ENCODE results near the gene BRSK1. TPM values are rescaled to one million over a fixed set of nuclear protein-coding genes. Genes with fewer than 3 reads are reported as not detected.

BRSK1 gene
- total and polyA plus RNA-seq, 2 of the 13 experiments (the other 11 are each of a cell fraction or from before 2014, with no cell fraction given) = 0.18 to 1.2 TPM

DNA sequence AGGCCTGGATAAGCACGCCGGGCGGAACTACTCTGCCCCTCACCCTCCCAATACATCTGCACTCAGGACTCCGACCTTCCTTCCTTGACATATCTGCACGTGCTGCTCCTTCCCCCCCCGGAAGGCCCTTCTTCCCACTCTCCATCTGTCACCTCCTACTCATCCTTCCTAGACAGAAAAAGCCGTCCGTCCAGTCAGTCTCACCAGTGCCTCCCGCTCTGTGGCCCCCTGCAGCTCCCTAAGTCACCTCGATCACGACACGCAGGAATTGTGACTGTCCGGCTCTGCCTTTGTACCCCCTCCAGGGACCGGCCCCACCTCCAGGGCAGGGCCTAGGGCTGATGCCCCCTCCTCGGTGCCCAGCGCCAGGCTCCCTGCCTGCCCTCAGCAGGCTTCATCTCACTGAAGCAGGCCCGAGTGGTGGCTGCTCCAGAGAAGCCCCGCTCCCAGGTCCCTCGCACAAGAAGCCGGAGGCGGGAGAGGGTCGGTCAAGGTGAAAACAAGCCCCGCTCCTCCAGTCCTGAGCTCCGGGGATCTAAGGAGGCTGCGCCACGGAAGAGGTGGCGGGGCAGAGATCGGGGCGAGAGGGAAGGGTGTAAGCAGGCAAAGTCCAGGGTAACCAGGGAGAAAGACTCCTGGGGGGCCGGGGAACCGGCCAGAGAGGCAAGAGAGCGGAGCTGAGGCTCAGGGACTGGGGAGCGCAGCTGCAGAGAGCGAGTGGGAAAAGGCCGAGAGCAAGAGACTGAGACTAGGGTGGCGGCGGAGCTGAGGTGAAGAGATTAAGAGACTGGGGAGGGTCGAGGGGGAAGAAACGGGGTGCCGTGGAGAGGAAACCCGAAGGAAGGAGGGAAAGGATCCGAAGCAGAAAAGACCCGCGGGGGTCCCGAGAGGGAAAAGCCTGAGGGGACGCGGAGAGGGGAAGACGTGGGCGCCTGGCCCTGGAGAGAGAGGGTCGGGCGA, 26.1 kb upstream of the BRSK1 start (continued):
- TF ChIP-seq, protein P1, sequence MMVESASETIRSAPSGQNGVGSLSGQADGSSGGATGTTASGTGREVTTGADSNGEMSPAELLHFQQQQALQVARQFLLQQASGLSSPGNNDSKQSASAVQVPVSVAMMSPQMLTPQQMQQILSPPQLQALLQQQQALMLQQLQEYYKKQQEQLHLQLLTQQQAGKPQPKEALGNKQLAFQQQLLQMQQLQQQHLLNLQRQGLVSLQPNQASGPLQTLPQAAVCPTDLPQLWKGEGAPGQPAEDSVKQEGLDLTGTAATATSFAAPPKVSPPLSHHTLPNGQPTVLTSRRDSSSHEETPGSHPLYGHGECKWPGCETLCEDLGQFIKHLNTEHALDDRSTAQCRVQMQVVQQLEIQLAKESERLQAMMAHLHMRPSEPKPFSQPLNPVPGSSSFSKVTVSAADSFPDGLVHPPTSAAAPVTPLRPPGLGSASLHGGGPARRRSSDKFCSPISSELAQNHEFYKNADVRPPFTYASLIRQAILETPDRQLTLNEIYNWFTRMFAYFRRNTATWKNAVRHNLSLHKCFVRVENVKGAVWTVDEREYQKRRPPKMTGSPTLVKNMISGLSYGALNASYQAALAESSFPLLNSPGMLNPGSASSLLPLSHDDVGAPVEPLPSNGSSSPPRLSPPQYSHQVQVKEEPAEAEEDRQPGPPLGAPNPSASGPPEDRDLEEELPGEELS (CRISPR knock-in tag; IDR thresholded peaks at IDR 0.05) = no peak
- TF ChIP-seq BRD4 (CRISPR knock-in tag; IDR thresholded peaks at IDR 0.05) (no peak), YEATS2 (CRISPR knock-in tag; IDR thresholded peaks at IDR 0.05; ENCODE audit: borderline replicate concordance) (no peak), THAP11 (CRISPR knock-in tag; IDR thresholded peaks at IDR 0.05) (0 out of 2 replicates have a peak, but pooled peaks have one; percentile 2), SNAPC2 (CRISPR knock-in tag; IDR thresholded peaks at IDR 0.05) (no peak), TARDBP (CRISPR knock-in tag; IDR thresholded peaks at IDR 0.05) (no peak), TCF7 (IDR thresholded peaks at IDR 0.05; ENCODE audit: low read depth) (no peak), TAF15 (IDR thresholded peaks at IDR 0.05; ENCODE audit: low read depth, low read length, poor library complexity, severe bottlenecking) (no peak), ATAD3A (CRISPR knock-in tag; IDR thresholded peaks at IDR 0.05) (no peak), SP4 (CRISPR knock-in tag; IDR thresholded peaks at IDR 0.05) (no peak), REXO4 (CRISPR knock-in tag; IDR thresholded peaks at IDR 0.05; ENCODE audit: borderline replicate concordance) (no peak), JARID2 (CRISPR knock-in tag; IDR thresholded peaks at IDR 0.05; ENCODE audit: insufficient replicate concordance) (no peak), ZNF263 (CRISPR knock-in tag; IDR thresholded peaks at IDR 0.05) (no peak), MBD4 (IDR thresholded peaks at IDR 0.05; ENCODE audit: borderline replicate concordance, low read length) (no peak), TGIF2 (CRISPR knock-in tag; IDR thresholded peaks at IDR 0.05) (peak; percentile 99), KLF9 (CRISPR knock-in tag; IDR thresholded peaks at IDR 0.05; ENCODE audit: low read depth) (no peak), CCDC6 (CRISPR knock-in tag; IDR thresholded peaks at IDR 0.05) (no peak), ZNF354B (CRISPR knock-in tag; IDR thresholded peaks at IDR 0.05) (no peak), ZSCAN9 (CRISPR knock-in tag; IDR thresholded peaks at IDR 0.05; ENCODE audit: borderline replicate concordance) (no peak), RELA (CRISPR knock-in tag; IDR thresholded peaks at IDR 0.05) (no peak), EED (CRISPR knock-in tag; IDR thresholded peaks at IDR 0.05) (peak; percentile 68; the same call in 1 of the 2 replicates)
- TF ChIP-seq, protein P2, sequence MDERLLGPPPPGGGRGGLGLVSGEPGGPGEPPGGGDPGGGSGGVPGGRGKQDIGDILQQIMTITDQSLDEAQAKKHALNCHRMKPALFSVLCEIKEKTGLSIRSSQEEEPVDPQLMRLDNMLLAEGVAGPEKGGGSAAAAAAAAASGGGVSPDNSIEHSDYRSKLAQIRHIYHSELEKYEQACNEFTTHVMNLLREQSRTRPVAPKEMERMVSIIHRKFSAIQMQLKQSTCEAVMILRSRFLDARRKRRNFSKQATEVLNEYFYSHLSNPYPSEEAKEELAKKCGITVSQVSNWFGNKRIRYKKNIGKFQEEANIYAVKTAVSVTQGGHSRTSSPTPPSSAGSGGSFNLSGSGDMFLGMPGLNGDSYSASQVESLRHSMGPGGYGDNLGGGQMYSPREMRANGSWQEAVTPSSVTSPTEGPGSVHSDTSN (CRISPR knock-in tag; IDR thresholded peaks at IDR 0.05) = no peak
- TF ChIP-seq, protein P3, sequence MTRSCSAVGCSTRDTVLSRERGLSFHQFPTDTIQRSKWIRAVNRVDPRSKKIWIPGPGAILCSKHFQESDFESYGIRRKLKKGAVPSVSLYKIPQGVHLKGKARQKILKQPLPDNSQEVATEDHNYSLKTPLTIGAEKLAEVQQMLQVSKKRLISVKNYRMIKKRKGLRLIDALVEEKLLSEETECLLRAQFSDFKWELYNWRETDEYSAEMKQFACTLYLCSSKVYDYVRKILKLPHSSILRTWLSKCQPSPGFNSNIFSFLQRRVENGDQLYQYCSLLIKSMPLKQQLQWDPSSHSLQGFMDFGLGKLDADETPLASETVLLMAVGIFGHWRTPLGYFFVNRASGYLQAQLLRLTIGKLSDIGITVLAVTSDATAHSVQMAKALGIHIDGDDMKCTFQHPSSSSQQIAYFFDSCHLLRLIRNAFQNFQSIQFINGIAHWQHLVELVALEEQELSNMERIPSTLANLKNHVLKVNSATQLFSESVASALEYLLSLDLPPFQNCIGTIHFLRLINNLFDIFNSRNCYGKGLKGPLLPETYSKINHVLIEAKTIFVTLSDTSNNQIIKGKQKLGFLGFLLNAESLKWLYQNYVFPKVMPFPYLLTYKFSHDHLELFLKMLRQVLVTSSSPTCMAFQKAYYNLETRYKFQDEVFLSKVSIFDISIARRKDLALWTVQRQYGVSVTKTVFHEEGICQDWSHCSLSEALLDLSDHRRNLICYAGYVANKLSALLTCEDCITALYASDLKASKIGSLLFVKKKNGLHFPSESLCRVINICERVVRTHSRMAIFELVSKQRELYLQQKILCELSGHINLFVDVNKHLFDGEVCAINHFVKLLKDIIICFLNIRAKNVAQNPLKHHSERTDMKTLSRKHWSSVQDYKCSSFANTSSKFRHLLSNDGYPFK (CRISPR knock-in tag; IDR thresholded peaks at IDR 0.05; ENCODE audit: borderline replicate concordance) = no peak; the same call in 1 of the 2 replicates
- TF ChIP-seq, protein P4, sequence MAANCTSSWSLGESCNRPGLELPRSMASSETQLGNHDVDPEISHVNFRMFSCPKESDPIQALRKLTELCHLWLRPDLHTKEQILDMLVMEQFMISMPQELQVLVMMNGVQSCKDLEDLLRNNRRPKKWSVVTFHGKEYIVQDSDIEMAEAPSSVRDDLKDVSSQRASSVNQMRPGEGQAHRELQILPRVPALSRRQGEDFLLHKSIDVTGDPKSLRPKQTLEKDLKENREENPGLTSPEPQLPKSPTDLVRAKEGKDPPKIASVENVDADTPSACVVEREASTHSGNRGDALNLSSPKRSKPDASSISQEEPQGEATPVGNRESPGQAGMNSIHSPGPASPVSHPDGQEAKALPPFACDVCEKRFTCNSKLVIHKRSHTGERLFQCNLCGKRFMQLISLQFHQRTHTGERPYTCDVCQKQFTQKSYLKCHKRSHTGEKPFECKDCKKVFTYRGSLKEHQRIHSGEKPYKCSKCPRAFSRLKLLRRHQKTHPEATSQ (CRISPR knock-in tag; IDR thresholded peaks at IDR 0.05; ENCODE audit: borderline replicate concordance) = no peak
